GM12872 (cell line): ENCODE data around the gene ZFYVE28.

Experiments
- CTCF ChIP-seq: IDR thresholded peaks from 3 replicates; pipeline ENCODE4 v1.5.1; 2011; ENCODE audit warnings: low read depth, mild to moderate bottlenecking, low read length, moderate library complexity; ENCODE audit not compliant: insufficient read depth

Gene ZFYVE28

GRCh38 chr4:2393353-2394270, 24.8 kb downstream of the ZFYVE28 start:
- TF ChIP-seq CTCF = no peak

GRCh38 chr4:2390784-2391421, 27.5 kb downstream of the ZFYVE28 start:
- TF ChIP-seq CTCF = no peak

GRCh38 chr4:2390146-2390545, 28.3 kb downstream of the ZFYVE28 start:
- no peak for TF ChIP-seq CTCF

GRCh38 chr4:2389691-2390090, 28.8 kb downstream of the ZFYVE28 start:
- no peak for TF ChIP-seq CTCF

- TF ChIP-seq CTCF = no peak
Observed at GRCh38 chr4:2388429-2389182, 29.8 kb downstream of the ZFYVE28 start.

- no peak for TF ChIP-seq CTCF
Observed at GRCh38 chr4:2387829-2388228, 30.6 kb downstream of the ZFYVE28 start.

- no peak for TF ChIP-seq CTCF
Observed at GRCh38 chr4:2387218-2387617, 31.2 kb downstream of the ZFYVE28 start.
